Measurements from ENCODE around the gene ETFB.

ETFB gene

GRCh38 chr19:51356159-51356801 lies 9.9 kb downstream of the ETFB start:
- TF ChIP-seq TCF12 (IDR thresholded peaks at IDR 0.05; ENCODE audit: low read depth) = no peak
- no peak for TF ChIP-seq FOXM1 (IDR thresholded peaks at IDR 0.05; ENCODE audit: borderline replicate concordance, low read depth)
- TF ChIP-seq REST (IDR thresholded peaks at IDR 0.05; ENCODE audit: low read depth) = no peak
- no peak for TF ChIP-seq RAD21 (IDR thresholded peaks at IDR 0.05; ENCODE audit: low read depth)
- no peak for TF ChIP-seq ZBTB7A (IDR thresholded peaks at IDR 0.05; ENCODE audit: low read depth)
- TF ChIP-seq NFIC (IDR thresholded peaks at IDR 0.05) = no peak
- TF ChIP-seq USF1 (IDR thresholded peaks at IDR 0.05) = no peak
- TF ChIP-seq CEBPB (IDR thresholded peaks at IDR 0.05) = no peak
- TF ChIP-seq CREB1 (IDR thresholded peaks at IDR 0.05; ENCODE audit: low read depth) = no peak
- no peak for TF ChIP-seq TEAD4 (IDR thresholded peaks at IDR 0.05)
- TF ChIP-seq TAF1 (IDR thresholded peaks at IDR 0.05; ENCODE audit: low read depth) = no peak
- TF ChIP-seq MAX (IDR thresholded peaks at IDR 0.05) = no peak
- TF ChIP-seq YY1 (IDR thresholded peaks at IDR 0.05; ENCODE audit: low read depth) = no peak
- no peak for TF ChIP-seq EP300 (IDR thresholded peaks at IDR 0.05; ENCODE audit: borderline replicate concordance)
- no peak for TF ChIP-seq EGR1 (IDR thresholded peaks at IDR 0.05)

GRCh38 chr19:51354742-51355148 lies 11.4 kb downstream of the ETFB start:
- TF ChIP-seq TCF12 (IDR thresholded peaks at IDR 0.05; ENCODE audit: low read depth) (no peak), NFIC (IDR thresholded peaks at IDR 0.05) (no peak)

GRCh38 chr19:51354103-51354741 lies 12.0 kb downstream of the ETFB start:
- no peak for TF ChIP-seq TAF1 (IDR thresholded peaks at IDR 0.05; ENCODE audit: low read depth)
- no peak for TF ChIP-seq CEBPB (IDR thresholded peaks at IDR 0.05)

GRCh38 chr19:51352783-51353360 lies 13.3 kb downstream of the ETFB start:
- TF ChIP-seq MAX (IDR thresholded peaks at IDR 0.05) (no peak), RAD21 (IDR thresholded peaks at IDR 0.05; ENCODE audit: low read depth) (no peak), CEBPB (IDR thresholded peaks at IDR 0.05) (no peak), FOXM1 (IDR thresholded peaks at IDR 0.05; ENCODE audit: borderline replicate concordance, low read depth) (no peak), CREB1 (IDR thresholded peaks at IDR 0.05; ENCODE audit: low read depth) (no peak), EP300 (IDR thresholded peaks at IDR 0.05; ENCODE audit: borderline replicate concordance) (no peak), TEAD4 (IDR thresholded peaks at IDR 0.05) (no peak), TCF12 (IDR thresholded peaks at IDR 0.05; ENCODE audit: low read depth) (no peak), EGR1 (IDR thresholded peaks at IDR 0.05) (no peak)

GRCh38 chr19:51351266-51351990 lies 14.8 kb downstream of the ETFB start:
- TF ChIP-seq RAD21 (IDR thresholded peaks at IDR 0.05; ENCODE audit: low read depth) = no peak
- TF ChIP-seq TCF12 (IDR thresholded peaks at IDR 0.05; ENCODE audit: low read depth) = no peak

GRCh38 chr19:51347209-51347928 lies 18.8 kb downstream of the ETFB start:
- no peak for TF ChIP-seq NFIC (IDR thresholded peaks at IDR 0.05)

GRCh38 chr19:51346742-51347141 lies 19.4 kb downstream of the ETFB start:
- TF ChIP-seq CEBPB (IDR thresholded peaks at IDR 0.05) = no peak
- TF ChIP-seq EP300 (IDR thresholded peaks at IDR 0.05; ENCODE audit: borderline replicate concordance) = no peak
- no peak for TF ChIP-seq CREB1 (IDR thresholded peaks at IDR 0.05; ENCODE audit: low read depth)
- TF ChIP-seq EGR1 (IDR thresholded peaks at IDR 0.05) = no peak
- no peak for TF ChIP-seq YY1 (IDR thresholded peaks at IDR 0.05; ENCODE audit: low read depth)

- TF ChIP-seq TEAD4 (IDR thresholded peaks at IDR 0.05) (no peak), EP300 (IDR thresholded peaks at IDR 0.05; ENCODE audit: borderline replicate concordance) (no peak), YY1 (IDR thresholded peaks at IDR 0.05; ENCODE audit: low read depth) (no peak), TCF12 (IDR thresholded peaks at IDR 0.05; ENCODE audit: low read depth) (no peak), TAF1 (IDR thresholded peaks at IDR 0.05; ENCODE audit: low read depth) (no peak), RAD21 (IDR thresholded peaks at IDR 0.05; ENCODE audit: low read depth) (no peak), REST (IDR thresholded peaks at IDR 0.05; ENCODE audit: low read depth) (no peak), NFIC (IDR thresholded peaks at IDR 0.05) (no peak), FOXM1 (IDR thresholded peaks at IDR 0.05; ENCODE audit: borderline replicate concordance, low read depth) (no peak), CREB1 (IDR thresholded peaks at IDR 0.05; ENCODE audit: low read depth) (no peak), EGR1 (IDR thresholded peaks at IDR 0.05) (no peak)
These were observed 21.0 kb downstream of the ETFB start for GRCh38 chr19:51345076-51345620.
